ENCODE results near the gene COX8A. TPM values are rescaled to one million over a fixed set of nuclear protein-coding genes. Genes with fewer than 3 reads are reported as not detected.

Gene COX8A
- total RNA-seq, 1 donor = 190 TPM

- no peak overlapping the region for H3K4me2 ChIP-seq (ENCODE audit: insufficient read depth, low read length)
- no peaks in the 10 kb centered on the region for H3K27me3 ChIP-seq (ENCODE audit: insufficient read depth, low read length)
- no peak overlapping the region for H3K27ac ChIP-seq (ENCODE audit: low read depth, low read length)
- H3K4me1 ChIP-seq (ENCODE audit: insufficient read depth, low read length) = peaks cover 8% of the 10 kb centered on the region
- no peak overlapping the region for H2AFZ ChIP-seq (ENCODE audit: low read length)
- H3K4me3 ChIP-seq (ENCODE audit: insufficient read depth, low read length) = no peak overlapping the region
- DNase-seq (ENCODE audit: insufficient read length, low spot score, missing footprints) = no peak
- H3K79me2 ChIP-seq (ENCODE audit: insufficient read depth, low read length) = no peaks in the 10 kb centered on the region
- no peaks in the 10 kb centered on the region for H4K20me1 ChIP-seq (ENCODE audit: insufficient read depth, low read length)
- TF ChIP-seq CTCF (IDR thresholded peaks at IDR 0.05; ENCODE audit: extremely low read depth, low read depth, low read length) = no peak
- no peaks in the 10 kb centered on the region for H3K9me3 ChIP-seq (ENCODE audit: low read depth, low read length)
- no peaks in the 10 kb centered on the region for H3K36me3 ChIP-seq (ENCODE audit: insufficient read depth, low read length)
Measured at GRCh38 chr11:64008914-64009633, 34.7 kb downstream of the COX8A start.

- H3K4me3 ChIP-seq (ENCODE audit: insufficient read depth, low read length) = no peak overlapping the region
- no peaks in the 10 kb centered on the region for H4K20me1 ChIP-seq (ENCODE audit: insufficient read depth, low read length)
- H3K36me3 ChIP-seq (ENCODE audit: insufficient read depth, low read length) = no peaks in the 10 kb centered on the region
- no peaks in the 10 kb centered on the region for H3K79me2 ChIP-seq (ENCODE audit: insufficient read depth, low read length)
- no peaks in the 10 kb centered on the region for H3K27me3 ChIP-seq (ENCODE audit: insufficient read depth, low read length)
- no peak overlapping the region for H2AFZ ChIP-seq (ENCODE audit: low read length)
- no peak overlapping the region for H3K27ac ChIP-seq (ENCODE audit: low read depth, low read length)
- peaks cover 8% of the 10 kb centered on the region for H3K4me1 ChIP-seq (ENCODE audit: insufficient read depth, low read length)
- no peak overlapping the region for H3K4me2 ChIP-seq (ENCODE audit: insufficient read depth, low read length)
- H3K9me3 ChIP-seq (ENCODE audit: low read depth, low read length) = no peaks in the 10 kb centered on the region
- DNase-seq (ENCODE audit: insufficient read length, low spot score, missing footprints) = no peak
- no peak for TF ChIP-seq CTCF (IDR thresholded peaks at IDR 0.05; ENCODE audit: extremely low read depth, low read depth, low read length)
Measured at GRCh38 chr11:64009710-64010109, 35.3 kb downstream of the COX8A start.

GRCh38 chr11:64010783-64011182 lies 36.4 kb downstream of the COX8A start:
- H3K27ac ChIP-seq (ENCODE audit: low read depth, low read length) = no peak overlapping the region
- DNase-seq (ENCODE audit: insufficient read length, low spot score, missing footprints) = no peak
- no peak overlapping the region for H2AFZ ChIP-seq (ENCODE audit: low read length)
- H3K79me2 ChIP-seq (ENCODE audit: insufficient read depth, low read length) = no peaks in the 10 kb centered on the region
- H3K4me1 ChIP-seq (ENCODE audit: insufficient read depth, low read length) = peaks cover 8% of the 10 kb centered on the region
- no peak overlapping the region for H3K4me3 ChIP-seq (ENCODE audit: insufficient read depth, low read length)
- H4K20me1 ChIP-seq (ENCODE audit: insufficient read depth, low read length) = no peaks in the 10 kb centered on the region
- no peaks in the 10 kb centered on the region for H3K36me3 ChIP-seq (ENCODE audit: insufficient read depth, low read length)
- no peak overlapping the region for H3K4me2 ChIP-seq (ENCODE audit: insufficient read depth, low read length)
- H3K27me3 ChIP-seq (ENCODE audit: insufficient read depth, low read length) = no peaks in the 10 kb centered on the region
- H3K9me3 ChIP-seq (ENCODE audit: low read depth, low read length) = no peaks in the 10 kb centered on the region
- TF ChIP-seq CTCF (IDR thresholded peaks at IDR 0.05; ENCODE audit: extremely low read depth, low read depth, low read length) = no peak

GRCh38 chr11:64011371-64011770 lies 37.0 kb downstream of the COX8A start:
- no peak overlapping the region for H3K4me2 ChIP-seq (ENCODE audit: insufficient read depth, low read length)
- H3K9me3 ChIP-seq (ENCODE audit: low read depth, low read length) = no peaks in the 10 kb centered on the region
- no peaks in the 10 kb centered on the region for H3K27me3 ChIP-seq (ENCODE audit: insufficient read depth, low read length)
- no peak for DNase-seq (ENCODE audit: insufficient read length, low spot score, missing footprints)
- no peak overlapping the region for H2AFZ ChIP-seq (ENCODE audit: low read length)
- H3K36me3 ChIP-seq (ENCODE audit: insufficient read depth, low read length) = no peaks in the 10 kb centered on the region
- no peak for TF ChIP-seq CTCF (IDR thresholded peaks at IDR 0.05; ENCODE audit: extremely low read depth, low read depth, low read length)
- H3K4me1 ChIP-seq (ENCODE audit: insufficient read depth, low read length) = peaks cover 8% of the 10 kb centered on the region
- no peak overlapping the region for H3K27ac ChIP-seq (ENCODE audit: low read depth, low read length)
- no peaks in the 10 kb centered on the region for H3K79me2 ChIP-seq (ENCODE audit: insufficient read depth, low read length)
- H3K4me3 ChIP-seq (ENCODE audit: insufficient read depth, low read length) = no peak overlapping the region
- H4K20me1 ChIP-seq (ENCODE audit: insufficient read depth, low read length) = no peaks in the 10 kb centered on the region

Measured in osteoblast (primary cell).